Left hindlimb (tissue), 1 donor: Measurements from ENCODE around the gene AMZ1.

Experiments used
- DNase-seq: peaks from one replicate; pipeline ENCODE4 v3.0.0-alpha.2; 2018

The AMZ1 gene

GRCh38 chr7:2757361-2757903 lies 69.4 kb downstream of the AMZ1 start:
- no peak for DNase-seq

DNA sequence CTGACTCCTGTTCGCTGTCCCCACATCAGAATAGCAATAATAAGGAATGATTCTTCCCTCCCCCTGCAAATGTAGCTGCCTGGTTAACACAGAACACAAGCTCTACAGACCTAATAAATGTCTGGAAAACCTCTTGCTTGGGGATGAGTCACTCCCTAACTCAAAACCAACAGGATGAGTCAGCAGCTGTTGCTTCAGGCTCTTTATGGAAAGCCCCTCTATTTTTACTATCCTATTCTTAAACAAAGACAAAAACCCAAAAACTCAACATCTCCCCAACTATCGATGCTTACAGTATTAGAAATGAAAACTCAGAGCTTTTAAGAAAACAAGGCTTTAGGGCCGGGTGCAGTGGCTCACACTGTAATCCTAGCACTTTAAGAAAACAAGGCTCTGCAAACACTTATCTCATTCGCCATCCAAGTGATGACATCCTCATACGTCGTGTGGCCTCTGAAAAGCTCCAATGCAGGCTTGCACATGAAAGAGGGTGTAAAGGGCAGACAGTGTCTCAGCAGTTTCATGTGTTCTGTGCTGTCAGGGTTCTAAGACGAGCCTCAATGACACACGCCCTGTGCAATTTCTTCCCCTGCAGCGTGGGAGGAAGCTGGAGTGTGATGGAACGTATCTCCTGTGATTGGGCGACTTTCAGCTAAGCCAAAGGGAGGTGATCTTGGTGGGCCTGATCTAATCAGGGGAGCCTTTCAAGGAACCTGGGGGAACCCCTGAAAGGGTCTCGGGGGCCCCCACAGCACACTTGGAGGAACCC lies 70.1 kb downstream of the AMZ1 start:
- peak; percentile 60 for DNase-seq

- no peak for DNase-seq
Observed at GRCh38 chr7:2758673-2759616, 70.9 kb downstream of the AMZ1 start.

DNA sequence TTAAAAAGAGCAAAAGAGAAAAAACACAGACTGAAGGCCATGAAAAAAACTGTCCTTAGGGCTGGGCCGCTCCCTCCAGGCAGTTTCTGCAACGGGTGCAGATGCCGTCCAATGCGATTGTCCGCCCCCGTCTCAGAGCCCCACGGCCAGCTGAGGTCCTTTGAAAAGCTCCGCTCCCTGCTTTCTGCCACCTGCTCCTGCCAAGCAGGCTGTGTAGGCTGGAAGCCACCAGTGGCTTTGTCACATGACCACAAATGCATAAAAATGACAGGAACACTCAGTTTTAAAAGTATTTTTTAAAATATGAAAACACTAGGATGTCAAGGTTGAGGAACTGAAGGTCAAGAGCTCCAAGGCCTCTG lies 71.7 kb downstream of the AMZ1 start:
- DNase-seq, result peak; percentile 71

GRCh38 chr7:2760098-2760889 lies 72.3 kb downstream of the AMZ1 start:
- DNase-seq, result peak; percentile 52

DNA sequence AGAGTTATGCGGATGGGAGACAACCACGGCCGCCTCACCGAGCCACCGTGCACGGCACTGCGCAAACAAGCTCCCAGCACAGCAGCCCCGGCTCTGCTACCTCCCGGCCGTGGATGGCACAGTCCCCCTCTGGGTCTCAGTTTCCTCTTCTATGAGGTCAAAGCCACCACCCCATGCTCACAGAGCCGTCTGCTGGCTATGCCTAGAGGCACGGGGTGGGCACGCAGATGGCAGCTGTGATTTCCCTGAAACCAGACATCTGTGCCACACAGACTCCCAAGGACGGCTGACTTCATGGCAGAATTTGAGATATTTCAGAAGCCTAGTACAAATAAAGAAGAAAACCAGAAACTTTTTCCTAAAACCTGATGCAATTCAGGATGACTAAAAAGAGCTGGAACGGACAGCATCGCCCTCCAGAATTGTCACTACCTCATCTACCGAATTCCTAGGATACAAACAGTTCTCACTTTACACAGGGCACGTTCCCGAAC lies 73.2 kb downstream of the AMZ1 start:
- DNase-seq, result no peak

GRCh38 chr7:2761801-2762497 lies 73.9 kb downstream of the AMZ1 start:
- no peak for DNase-seq

DNA sequence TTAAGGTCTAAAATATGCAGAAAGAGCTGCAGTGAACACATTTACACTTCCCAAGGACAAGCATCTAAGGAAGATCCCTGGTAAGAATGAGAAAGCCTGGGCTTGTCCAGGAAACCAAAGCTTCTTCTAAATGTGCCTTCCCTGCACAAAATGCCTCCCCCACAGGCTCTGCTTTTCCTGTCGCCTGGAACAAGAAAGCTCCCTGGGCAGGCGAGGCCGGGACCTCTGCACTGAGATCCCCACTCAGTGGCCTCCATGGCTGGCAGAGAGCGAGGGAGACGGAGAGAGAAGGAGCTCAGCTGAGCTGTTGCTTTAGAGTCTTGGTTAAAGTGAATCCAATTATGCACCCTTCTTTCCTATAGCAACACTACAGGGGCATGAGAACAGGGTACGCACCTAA lies 75.6 kb downstream of the AMZ1 start:
- no peak for DNase-seq

- DNase-seq, result no peak
Observed at GRCh38 chr7:2764621-2765020, 76.6 kb downstream of the AMZ1 start.
